Kidney tubule cell (primary cell): ENCODE measurements around the gene EML2.
A peak's percentile ranks its signal among the peaks of the same experiment; 100 is the strongest.
"Not testable (repeated sequence)": the region's sequence is repeated elsewhere in the genome, so short reads cannot be mapped to it uniquely, and the experiment has no call there.

Experiments used
- DNase-seq: peaks from one replicate; pipeline ENCODE4 v3.0.0-alpha.2; 2018; ENCODE audit warnings: low spot score

The EML2 gene

DNA sequence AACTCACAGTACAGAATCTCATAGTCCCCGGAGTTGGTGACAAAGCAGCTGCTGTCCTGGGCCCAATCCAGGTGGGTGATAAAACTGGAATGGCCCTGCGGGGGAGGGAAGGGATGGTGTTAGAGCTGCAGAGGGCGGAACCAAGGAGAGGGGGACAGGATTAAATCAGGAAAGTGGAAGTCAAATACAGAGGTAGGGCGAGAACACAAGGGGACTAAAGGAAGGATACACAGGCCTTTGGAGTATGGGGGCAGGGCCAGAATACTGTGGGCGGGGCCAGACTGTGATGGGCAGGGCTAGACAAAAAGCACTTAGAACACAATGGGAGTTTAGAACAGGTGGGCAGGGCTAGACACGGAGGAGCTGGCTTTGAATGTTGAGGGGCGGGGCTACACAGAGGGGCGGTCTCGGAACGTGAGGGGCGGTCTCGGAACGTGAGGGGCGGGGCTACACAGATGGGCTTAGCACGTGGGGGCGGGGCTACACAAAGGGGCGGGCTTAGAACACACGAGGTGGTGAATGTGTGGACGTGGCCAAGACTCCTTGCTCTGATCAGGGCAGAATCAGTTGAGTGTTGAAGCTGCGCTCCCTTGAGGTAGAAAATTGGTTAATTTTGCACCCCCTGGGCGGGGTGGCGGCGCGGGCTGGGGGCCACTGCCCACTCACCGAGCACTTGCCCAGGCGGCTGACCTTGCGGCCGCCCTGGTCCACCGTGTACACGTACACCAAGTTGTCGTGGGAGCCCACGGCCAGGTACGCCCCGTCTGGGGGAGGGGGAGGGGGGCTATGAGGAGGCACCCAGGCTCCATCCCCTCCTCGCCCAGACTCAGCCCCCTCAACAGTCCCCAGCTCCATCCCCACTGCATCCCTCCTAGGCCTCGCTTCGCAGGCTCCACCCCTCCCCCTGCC lies 23.1 kb downstream of the EML2 start:
- DNase-seq, result peak; percentile 61

DNA sequence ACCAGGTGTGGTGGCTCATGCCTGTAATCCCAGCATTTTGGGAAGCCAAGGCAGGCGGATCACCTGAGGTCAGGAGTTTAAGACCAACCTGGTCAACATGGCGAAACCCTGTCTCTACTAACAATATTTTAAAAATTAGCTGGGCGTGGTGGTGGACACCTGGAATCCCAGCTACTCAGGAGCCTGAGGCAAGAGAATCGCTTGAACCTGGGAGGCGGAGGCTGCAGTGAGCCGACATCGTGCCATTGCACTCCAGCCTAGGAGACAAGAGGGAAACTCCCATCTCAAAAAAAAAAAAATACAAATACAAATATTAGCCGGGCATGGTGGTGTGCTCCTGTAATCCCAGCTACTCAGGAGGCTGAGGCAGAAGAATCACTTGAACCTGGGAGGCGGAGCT lies 24.1 kb downstream of the EML2 start:
- DNase-seq, result not testable (repeated sequence)

DNA sequence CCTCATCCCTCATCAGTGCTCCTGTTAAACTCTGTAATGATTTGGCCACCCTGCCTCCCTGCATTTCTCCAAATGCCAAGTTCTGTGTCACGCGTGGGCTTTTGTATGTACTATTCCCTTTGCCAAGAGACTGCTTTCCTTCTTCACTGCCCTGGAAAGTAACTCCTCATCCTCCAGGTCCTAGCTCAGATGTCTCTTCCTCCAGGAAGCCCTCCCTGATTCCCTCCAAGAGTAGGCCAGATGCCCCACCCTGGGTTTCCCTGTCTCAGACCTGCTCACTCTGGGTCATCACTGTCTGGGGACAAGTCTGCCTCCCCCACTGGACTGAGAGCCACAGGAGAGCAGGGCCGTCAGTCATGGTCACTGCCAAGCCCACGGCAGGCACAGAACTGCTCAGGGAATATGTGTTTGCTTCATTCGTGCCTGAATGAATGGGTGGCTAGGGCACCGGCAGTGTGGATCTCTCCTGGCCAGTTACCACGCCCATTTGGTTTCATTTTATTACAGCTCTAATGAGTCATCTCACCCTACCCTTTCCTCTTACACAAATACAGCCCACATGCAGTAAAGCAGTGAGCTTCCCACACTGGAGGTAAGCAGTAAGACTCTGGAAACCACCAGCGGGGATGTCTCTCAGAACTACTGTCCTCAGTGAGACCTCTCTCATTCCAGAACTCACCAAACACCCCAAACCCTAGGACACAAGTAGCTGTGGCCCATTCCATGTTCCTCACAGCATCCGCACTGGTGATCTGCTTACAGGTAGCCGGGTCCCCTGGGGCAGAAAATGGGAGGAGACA lies 25.1 kb downstream of the EML2 start:
- DNase-seq, result peak; percentile 93

DNA sequence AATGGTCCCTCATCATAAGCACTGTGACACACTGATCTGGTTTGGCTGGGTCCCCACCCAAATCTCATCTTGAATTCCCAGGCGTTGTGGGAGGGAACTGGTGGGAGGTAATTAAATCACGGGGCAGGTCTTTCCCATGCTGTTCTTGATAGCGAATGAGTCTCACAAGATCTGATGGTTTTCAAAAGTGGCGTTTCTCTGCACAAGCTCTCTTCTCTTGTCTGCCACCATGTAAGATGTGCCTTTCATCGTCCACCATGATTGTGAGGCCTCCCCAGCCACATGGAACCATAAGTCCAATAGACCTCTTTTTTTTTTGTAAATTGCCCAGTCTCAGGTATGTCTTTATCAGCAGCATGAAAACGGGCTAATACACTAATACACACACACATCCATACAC lies 30.2 kb downstream of the EML2 start:
- DNase-seq, result no peak

DNA sequence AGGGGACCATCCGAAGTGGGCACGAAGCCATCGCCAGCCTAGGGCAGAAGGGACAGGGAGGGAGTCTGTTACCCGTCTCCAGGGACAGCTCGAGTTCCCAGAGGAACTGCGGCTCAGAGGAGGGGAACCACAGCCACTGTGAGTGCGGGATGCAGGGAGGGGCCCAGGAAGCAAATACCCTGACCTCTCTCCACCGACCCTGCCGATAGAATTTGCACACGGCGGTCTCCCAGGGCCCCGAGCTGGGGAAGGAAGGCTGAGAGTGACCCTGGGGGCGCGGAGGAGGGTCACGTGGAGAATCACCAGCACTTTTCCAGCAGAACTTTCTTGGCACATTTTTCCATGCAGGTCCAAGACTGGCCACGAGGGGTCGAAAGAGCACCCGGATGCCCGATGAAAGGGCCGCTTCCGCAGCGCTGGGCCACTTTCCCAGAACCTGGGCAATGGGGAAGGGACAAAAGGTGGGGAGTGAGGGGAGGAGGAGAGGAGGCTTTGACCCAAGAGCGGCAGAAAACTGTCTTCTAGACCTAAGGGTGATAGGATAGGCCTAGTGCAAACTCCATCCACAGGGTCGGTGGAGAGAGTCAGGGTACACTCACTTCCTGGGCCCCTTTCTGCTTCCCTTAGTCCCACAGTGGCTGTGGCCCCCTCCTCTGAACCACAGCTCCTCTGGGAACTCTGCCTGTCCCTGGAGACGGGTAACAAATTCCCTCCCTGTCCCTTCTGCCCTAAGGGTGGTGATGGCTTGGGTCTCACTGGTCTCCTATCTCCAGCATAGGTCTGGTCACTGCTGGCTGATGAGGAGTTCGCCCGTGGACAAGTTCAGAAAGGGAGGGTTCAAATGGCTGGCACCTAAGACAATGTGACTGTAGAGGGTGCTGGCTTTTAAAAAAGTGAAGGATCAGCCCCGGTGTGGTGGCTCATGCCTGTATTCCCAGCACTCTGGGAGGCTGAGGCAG lies 31.8 kb downstream of the EML2 start:
- peak; percentile 70 for DNase-seq

DNA sequence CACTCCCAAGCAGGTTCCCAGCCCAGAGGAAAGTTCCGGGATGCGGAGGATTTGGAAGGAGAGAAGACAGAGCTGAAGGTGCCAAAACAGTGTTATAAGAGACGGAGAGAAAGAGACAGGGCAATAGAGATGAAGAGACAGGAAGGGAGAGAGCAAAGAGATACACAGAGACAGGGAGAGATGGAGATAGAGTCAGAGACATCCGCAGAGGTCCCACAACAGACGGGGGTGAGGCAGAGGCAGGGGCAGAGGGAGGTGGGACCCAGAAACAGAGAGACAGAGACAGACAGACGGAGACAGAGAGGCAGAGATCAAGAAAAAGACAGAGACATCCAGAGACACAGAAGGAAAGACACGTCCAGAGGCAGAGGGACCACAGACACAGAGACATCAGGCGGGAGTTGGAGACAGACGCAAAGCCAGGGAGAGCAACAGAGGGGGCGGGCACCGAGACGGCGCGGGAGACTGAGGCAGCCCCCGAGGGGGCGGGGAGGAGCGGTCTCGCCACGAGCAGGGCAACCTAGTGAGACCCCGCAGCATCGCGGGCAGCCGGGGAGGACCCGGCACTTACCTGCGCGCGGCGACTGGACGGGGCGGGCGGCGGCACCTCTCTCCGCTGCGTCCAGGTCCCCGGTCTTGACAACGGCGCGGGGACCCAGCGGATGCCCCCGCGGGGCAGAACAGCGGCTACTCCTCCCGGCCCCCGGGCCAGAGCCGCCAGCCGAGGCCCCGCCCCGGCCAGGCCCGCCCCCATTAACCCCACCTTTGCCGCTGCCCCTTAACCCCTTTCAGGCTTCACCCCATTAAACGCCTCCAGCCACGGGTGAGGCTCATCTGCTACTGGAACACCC lies 37.4 kb downstream of the EML2 start, which contains the start of gene GPR4:
GPR4 (minus strand) TSS at position 689 of the 851 bp plus-strand sequence. CDS start 10,346 bp downstream, outside the sequence.
- DNase-seq, result no peak

DNA sequence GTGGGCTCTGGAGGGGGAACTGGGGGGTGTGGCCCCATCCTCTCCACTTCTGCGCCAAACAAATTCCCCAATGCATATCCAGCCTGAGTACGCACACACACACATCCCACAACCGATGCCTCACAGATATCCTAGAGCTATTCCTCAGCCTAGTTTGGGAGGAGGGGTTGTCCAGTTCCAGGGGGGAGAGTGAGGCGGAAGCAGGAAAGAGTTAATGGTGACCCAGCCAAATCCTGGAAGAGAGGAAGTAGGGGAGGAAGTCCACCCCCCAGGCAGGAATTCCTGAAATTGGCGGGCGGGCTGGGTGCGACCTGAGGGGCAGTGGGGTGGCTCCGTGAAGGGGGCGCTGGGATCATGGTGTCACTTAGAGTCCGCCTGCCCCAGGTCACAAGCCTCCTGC lies 38.1 kb downstream of the EML2 start:
- DNase-seq, result no peak

DNA sequence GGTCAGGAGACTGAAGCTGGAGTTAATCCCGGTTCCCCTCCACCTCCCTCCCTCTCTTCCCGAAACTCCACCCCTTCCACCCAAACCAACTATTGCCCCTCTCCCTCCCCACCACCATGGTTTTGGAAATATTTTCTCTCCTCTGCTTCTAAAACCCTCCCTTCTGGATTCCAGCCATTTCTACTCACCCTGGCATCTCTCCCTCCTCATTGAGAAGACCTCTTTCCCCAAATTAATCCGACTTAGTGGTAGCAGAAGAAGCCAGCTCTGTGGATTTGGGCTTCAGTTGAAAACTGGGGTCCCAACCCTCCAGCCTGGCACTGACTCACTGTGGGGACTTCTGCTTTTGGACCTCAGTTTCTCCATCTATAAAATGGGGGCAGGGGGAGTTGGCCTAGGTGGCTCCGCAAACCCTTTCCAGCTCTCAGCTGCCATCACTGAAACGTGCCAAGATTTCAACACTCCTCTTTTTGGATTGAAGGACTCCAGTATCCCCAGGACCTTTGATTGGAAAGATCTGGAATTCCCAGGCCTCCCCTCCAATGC lies 38.8 kb downstream of the EML2 start:
- no peak for DNase-seq

DNA sequence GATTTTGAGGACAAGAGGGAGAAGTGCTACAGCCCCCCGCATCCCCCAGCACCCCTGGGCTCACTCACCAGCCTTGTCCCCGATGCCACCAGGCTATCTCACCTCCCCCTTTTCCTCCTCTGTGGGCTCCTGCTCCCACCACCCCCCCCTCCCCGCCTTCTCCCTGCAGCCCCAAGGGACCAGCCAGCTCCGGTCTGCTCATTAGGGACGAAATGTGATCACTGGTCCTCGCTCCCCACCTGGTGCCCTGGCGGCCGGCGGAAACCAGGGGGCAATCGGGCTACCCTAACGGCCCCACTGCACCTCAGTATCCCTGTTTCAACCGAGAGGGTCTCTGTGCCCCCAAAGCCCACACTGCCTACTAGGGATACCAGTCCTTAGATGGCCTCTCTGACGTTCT lies 39.9 kb downstream of the EML2 start:
- DNase-seq, result no peak

DNA sequence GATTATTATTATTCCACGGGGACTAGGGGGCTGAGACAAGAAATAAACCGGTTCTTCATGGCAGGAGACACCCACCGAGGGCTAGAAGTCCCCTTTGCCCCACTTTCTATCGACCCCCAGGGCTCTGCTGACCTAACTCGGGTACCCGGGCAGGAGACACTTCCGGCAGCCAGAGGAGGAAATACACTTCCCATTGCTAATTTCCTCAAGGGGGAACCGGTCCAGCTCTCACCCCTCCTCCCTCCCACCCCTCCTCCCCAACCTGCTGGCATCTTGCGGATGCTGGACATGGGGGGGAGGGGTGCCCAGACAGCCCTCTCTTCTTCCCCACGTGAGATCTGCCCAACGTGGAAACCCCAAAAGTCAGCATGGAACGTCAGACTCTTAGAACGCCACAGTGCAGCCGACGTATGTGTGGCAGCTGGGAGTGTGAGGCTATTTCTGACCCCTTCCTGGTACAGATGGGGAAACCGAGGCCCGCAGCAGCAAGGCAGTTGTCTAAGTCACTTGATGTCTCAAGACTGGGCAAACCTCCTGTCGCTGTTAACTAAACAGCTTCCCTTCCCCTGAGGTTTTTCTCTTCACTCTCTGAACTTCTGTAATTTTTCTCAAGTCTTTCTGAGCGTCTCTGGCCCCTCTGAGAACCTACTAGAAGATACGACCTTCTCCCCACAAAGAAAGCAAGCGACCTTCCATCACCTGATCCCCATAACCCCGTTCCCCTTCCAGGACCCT lies 40.8 kb downstream of the EML2 start:
- no peak for DNase-seq

DNA sequence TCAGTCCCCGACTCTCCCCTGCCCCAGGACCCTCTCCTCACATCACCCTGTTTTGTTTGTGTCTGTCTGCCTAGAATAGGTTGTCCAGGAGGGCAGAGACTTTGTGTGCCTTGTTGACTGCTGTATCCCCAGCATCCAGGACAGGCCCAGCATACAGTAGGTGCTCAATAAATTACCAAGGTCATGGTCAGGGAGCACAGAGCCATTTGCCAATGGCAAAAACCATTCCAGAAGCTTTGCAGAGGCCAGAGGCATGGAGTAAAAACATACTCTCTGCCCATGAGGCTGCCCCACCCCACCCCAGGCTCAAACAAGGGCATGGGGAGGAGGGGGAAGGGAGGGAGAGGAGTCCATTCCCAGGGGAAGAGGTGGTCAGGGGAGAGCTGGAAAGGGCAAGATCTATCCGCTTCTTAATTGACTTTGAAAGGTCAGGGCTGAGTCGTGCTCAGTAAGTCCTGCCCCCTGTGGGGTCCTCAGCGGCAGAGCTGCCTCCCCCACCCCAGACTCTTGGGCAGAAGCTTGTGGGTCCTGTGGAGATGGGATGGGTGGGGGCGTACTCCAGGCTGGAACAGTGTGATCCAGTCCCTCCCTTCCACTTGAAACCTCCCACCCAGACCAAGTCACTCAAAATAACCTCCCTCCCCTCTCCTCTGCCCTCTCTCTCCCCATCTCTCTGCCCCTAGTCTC lies 41.6 kb downstream of the EML2 start:
- no peak for DNase-seq

DNA sequence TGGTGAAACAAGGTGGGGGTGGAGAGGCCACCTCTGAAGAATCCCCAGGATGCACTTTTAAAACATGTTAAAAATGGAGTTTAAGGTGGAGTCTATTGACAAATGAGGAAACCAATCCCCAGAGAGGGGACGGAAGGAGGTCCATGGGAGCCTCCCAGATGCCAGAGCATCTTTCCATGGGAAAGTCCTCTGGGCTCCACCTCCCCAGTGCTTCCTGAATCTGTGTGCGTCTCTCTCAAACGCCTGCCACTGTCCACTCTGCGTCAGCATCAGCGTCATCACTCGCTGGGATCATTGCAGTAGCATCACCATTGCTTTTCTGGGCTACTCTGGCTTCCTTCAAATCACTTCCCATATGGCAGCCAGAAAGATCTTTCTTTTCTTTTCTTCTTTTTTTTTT lies 43.4 kb downstream of the EML2 start:
- DNase-seq, result no peak

DNA sequence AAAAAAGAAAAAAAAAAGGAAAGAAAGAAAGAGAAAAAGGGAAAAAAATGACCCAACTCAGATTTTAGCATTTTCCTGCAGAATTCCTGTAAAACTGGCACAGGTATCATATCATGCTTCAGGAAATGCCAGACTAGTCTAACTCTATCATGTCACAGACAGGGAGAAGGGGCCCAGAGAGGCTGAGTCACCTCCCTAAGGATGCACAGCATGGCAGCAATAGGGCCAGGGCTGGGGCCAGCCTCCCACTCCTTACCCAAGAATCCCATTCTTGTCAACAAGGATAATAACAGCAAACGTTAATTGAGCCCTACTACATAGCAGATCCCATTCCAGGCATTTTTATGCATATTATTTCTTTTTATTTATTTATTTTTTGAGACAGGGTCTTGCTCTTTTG lies 45.7 kb downstream of the EML2 start:
- no peak for DNase-seq

DNA sequence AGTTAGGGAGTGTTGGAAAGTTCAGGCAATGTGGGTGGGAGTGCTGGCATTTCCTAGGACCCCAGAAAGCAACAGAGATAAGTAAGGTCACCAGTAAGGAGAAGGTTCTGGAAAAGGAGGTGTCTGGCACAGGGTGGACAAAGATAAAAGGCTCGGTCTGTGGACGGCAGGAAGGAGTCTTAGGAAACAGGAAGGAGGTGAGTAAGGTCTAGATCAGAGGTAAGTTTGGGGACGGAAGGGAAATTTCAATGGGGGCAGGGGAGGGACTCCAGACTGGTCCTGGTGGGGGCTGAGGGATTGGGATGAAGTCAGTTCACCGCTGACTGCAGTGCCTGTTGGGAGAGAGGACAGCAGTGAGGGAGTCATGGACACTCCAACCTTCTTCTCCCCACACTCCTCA lies 46.8 kb downstream of the EML2 start:
- DNase-seq, result no peak

DNA sequence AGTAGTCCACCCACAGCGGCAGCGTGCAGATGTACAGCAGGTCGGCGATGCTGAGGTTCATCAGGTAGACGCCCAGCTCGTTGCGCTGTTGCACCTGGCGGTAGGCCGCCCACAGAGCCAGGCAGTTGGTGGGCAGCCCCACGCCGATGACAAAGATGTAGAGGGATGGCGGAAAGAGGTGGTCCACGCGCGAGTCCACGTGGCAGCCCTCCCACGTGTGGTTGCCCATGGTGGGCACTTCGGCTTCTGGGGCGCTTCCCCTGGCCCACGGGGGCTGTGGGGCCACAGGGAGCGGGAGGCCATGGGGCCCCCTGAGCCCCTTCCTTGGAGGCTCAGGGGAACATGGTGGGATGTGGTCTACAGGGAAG lies 47.6 kb downstream of the EML2 start:
- no peak for DNase-seq

DNA sequence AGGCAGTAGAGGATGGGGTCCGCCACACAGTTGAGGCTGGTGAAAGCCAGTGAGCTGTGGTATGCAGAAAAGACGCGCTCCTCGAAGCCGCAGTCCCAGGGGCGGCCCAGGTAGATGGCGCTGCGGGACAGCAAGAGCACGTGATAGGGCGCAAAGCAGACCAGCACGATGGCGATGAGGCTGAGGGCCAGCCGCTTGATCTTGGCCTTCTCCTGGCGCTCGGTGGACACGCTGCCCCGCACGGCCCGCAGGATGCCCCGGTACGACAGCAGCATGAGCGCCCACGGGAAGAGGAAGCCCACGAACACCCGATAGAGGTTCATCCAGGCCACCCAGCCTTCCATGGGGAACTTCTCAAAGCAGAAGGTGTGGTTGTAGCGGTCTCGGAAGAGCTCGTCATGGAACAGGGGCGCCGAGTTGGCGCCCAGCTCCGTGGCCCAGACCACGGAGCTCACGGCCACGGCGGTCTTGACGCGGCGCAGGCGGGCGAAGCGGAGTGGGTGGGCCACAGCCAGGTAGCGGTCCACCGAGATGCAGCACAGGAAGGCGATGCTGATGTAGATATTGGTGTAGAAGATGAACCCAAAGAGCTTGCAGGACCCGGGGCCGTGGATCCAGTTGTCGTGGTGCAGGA lies 48.1 kb downstream of the EML2 start:
- DNase-seq, result peak; percentile 61

DNA sequence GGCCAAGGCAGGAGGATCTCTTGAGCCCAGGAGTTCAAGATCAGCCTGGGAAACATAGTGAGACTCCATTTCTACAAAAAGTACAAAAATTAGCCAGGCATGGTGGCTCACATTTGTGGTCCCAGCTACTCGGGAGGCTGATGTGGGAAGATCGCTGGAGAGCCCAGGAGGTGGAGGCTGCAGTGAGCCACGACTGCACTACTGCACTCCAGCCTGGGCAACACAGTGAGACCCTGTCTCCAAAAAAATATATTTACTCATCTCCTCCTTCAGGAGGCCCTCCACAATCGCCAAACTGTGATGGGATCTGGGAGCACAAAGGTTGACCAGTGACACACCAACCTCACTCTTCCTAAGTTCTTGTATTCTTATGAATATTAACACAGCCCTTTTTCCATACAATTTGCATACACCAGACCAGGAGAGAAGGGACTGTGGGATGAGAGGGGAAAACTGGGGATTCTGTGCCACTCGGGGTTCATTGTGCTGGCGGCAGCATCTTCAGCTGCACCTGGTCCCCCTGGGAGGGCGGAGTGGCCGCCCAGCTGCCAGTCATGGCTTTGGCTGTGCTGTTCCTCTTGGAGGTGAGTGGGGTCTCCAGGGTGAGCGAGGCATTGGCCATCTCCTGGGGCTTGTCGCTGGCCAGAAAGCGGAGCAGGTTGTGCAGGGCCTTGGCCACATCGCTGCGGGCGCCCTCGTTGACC lies 48.7 kb downstream of the EML2 start:
- no peak for DNase-seq

DNA sequence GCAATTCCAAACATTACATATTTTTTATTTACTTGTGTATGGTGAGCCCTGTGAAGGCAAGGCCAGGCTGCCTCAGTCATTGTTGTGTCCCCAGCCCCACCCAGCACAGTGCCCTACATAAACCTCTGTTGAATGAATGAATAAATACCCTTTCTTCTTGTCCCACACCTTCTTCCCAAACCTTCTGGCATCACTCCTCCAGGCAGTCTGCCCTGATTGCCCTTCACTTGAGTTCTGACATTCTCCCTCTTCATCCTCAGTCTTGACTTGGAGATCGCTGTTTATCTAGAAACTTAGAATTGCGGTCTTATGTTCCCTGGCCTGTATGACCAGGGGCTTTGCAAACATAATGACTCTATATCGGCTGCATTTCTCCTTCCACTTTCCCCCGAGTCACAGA lies 49.4 kb downstream of the EML2 start:
- DNase-seq, result no peak
